HK-2 (cell line): Measurements from ENCODE around the gene SRGAP3.

Experiments used
- DNase-seq: peaks from one replicate; pipeline ENCODE4 v3.0.0-alpha.2; 2018; ENCODE audit not compliant: unreplicated experiment

The SRGAP3 gene

GRCh38 chr3:9021271-9022009 is 228.0 kb downstream of the SRGAP3 start:
- DNase-seq = no peak

GRCh38 chr3:9020426-9020825 is 229.0 kb downstream of the SRGAP3 start:
- no peak for DNase-seq

GRCh38 chr3:9019259-9019961 is 230.0 kb downstream of the SRGAP3 start:
- DNase-seq = no peak

- no peak for DNase-seq
Observed at GRCh38 chr3:9015250-9015649, 234.2 kb downstream of the SRGAP3 start.

- no peak for DNase-seq
Observed at GRCh38 chr3:9013782-9014563, 235.5 kb downstream of the SRGAP3 start.

- no peak for DNase-seq
Observed at GRCh38 chr3:9012521-9012920, 236.9 kb downstream of the SRGAP3 start.

GRCh38 chr3:9009976-9010545 is 239.4 kb downstream of the SRGAP3 start:
- DNase-seq = no peak

GRCh38 chr3:9008550-9009255 is 240.7 kb downstream of the SRGAP3 start:
- DNase-seq = no peak

GRCh38 chr3:9007928-9008327 is 241.5 kb downstream of the SRGAP3 start:
- no peak for DNase-seq

- no peak for DNase-seq
Observed at GRCh38 chr3:9007213-9007612, 242.2 kb downstream of the SRGAP3 start.

- no peak for DNase-seq
Observed at GRCh38 chr3:9000041-9000440, 249.4 kb downstream of the SRGAP3 start.

GRCh38 chr3:8997151-8997550 is 252.3 kb downstream of the SRGAP3 start:
- no peak for DNase-seq

GRCh38 chr3:8996681-8997121 is 252.7 kb downstream of the SRGAP3 start:
- DNase-seq = no peak

GRCh38 chr3:8996216-8996615 is 253.2 kb downstream of the SRGAP3 start:
- DNase-seq = no peak

- DNase-seq = no peak
Observed at GRCh38 chr3:8994226-8994625, 255.2 kb downstream of the SRGAP3 start.

GRCh38 chr3:8993331-8993730 is 256.1 kb downstream of the SRGAP3 start:
- no peak for DNase-seq

GRCh38 chr3:8992854-8993253 is 256.6 kb downstream of the SRGAP3 start:
- no peak for DNase-seq

- DNase-seq = no peak
Observed at GRCh38 chr3:8992199-8992598, 257.2 kb downstream of the SRGAP3 start.

GRCh38 chr3:8990266-8991215 is 258.9 kb downstream of the SRGAP3 start:
- DNase-seq = no peak

GRCh38 chr3:8988791-8989558 is 260.5 kb downstream of the SRGAP3 start:
- no peak for DNase-seq
